Esophagus muscularis mucosa (tissue), 4 donors: ENCODE results near the gene CEP44. TPM values are rescaled to one million over a fixed set of nuclear protein-coding genes. Genes with fewer than 3 reads are reported as not detected.

Experiments
- DNase-seq: peaks from one replicate; pipeline ENCODE4 v3.0.0-alpha.2; 2017; ENCODE audit errors: extremely low spot score
- H3K27ac ChIP-seq, 4 donors: fragments of 200-600 bp; sonication (generic); replicated peaks in 1 of 4; 1 replicate in 3 of 4; 2 replicates in 1 of 4; pipeline ENCODE4 v1.5.1; 2016 to 2019; ENCODE audit warnings: mild to moderate bottlenecking in 1 of 4
- H3K27me3 ChIP-seq, 4 donors: fragments of 200-600 bp; sonication (generic); one replicate each; pipeline versions ENCODE4 v1.5.1 to v1.6.0; 2016 to 2019
- H3K36me3 ChIP-seq, 4 donors: fragments of 200-600 bp; sonication (generic); one replicate each; pipeline ENCODE4 v1.5.1; 2016 to 2019
- H3K4me1 ChIP-seq, 4 donors: fragments of 200-600 bp; sonication (generic); one replicate each; pipeline ENCODE4 v1.5.1; 2016 to 2019
- H3K4me3 ChIP-seq, 4 donors: fragments of 200-600 bp; sonication (generic); 1 replicate in 2 of 4; 2 replicates in 2 of 4; pipeline ENCODE4 v1.5.1; 2016 to 2019; ENCODE audit warnings: mild to moderate bottlenecking in 4 of 4, moderate library complexity in 1 of 4
- H3K9me3 ChIP-seq, 4 donors: fragments of 200-600 bp; sonication (generic); 1 replicate in 3 of 4; 2 replicates in 1 of 4; pipeline ENCODE4 v1.5.1; 2016 to 2019
- CTCF ChIP-seq, 3 experiments: fragments of 200-600 bp in 2 of 3; fragments of 450-650 bp in 1 of 3; sonication (generic) in 2 of 3; IDR thresholded peaks; one replicate each; pipeline ENCODE4 v1.5.1; 2017 to 2019; ENCODE audit warnings: antibody characterized with exemption in 3 of 3, mild to moderate bottlenecking in 2 of 3, moderate library complexity in 1 of 3
- EP300 ChIP-seq: sonication (generic); formaldehyde crosslinking; IDR thresholded peaks from one replicate; pipeline ENCODE4 v1.6.1; 2017; ENCODE audit warnings: antibody characterized with exemption
- POLR2A ChIP-seq: fragments of 450-650 bp; IDR thresholded peaks from one replicate; pipeline ENCODE4 v1.6.1; 2017; ENCODE audit warnings: antibody characterized with exemption, moderate library complexity, mild to moderate bottlenecking, low read depth
- POLR2AphosphoS5 ChIP-seq, 2 donors: sonication (generic); formaldehyde crosslinking; IDR thresholded peaks; one replicate each; pipeline ENCODE4 v1.6.1; 2017; ENCODE audit warnings: antibody characterized with exemption in 2 of 2
- WGBS: methylation state at CpG from one replicate; pipeline ENCODE4 v1.1.5; 2018; 5-methylcytosine and 5-hydroxymethylcytosine counted together
- intact Hi-C: fragments of 100-400 bp; cut with DNase I; formaldehyde crosslinking; loops from one replicate; pipeline ENCODE4 v1.15.1; 2023
- total RNA-seq, 4 donors: library from RNA; depleted of rRNA; stranded (reverse); fragments of >200 nt; gene quantifications; one replicate each; pipeline versions ENCODE4 v1.1.0 to v1.2.1, GENCODE V29; 2016

Gene CEP44
- total RNA-seq, 4 donors from 2014 or later, result 8.1 to 15.8 (median 11.5) TPM

GRCh38 chr4:174380699-174381439 is 97.2 kb downstream of the CEP44 start:
- intact Hi-C loops, result no loop called here
- Histone ChIP-seq H3K4me1 (no peaks in the 10 kb centered on the region), H3K4me3 (no peak overlapping the region), H3K27ac (no peak overlapping the region), H3K36me3 (no peaks in the 10 kb centered on the region), H3K9me3 (no peaks in the 10 kb centered on the region), H3K27me3 (no peaks in the 10 kb centered on the region)
- WGBS, result 87% methylated on average over 9 of the region's 9 CpGs
- DNase-seq, result no peak
- TF ChIP-seq EP300, result no peak
- no peak for TF ChIP-seq POLR2A
- no peak for TF ChIP-seq POLR2AphosphoS5 (IDR thresholded peaks at IDR 0.05)
- TF ChIP-seq CTCF (IDR thresholded peaks at IDR 0.05), result no peak

- no peak overlapping the region for H3K4me3 ChIP-seq
- TF ChIP-seq EP300, result no peak
- no peak for TF ChIP-seq POLR2AphosphoS5 (IDR thresholded peaks at IDR 0.05)
- TF ChIP-seq POLR2A, result no peak
- TF ChIP-seq CTCF (IDR thresholded peaks at IDR 0.05), result no peak
- intact Hi-C loops, result no loop called here
- no peaks in the 10 kb centered on the region for H3K9me3 ChIP-seq
- no peaks in the 10 kb centered on the region for H3K27me3 ChIP-seq
- H3K27ac ChIP-seq, result no peak overlapping the region
- WGBS, result 36% methylated on average over 1 of the region's 1 CpG
- no peaks in the 10 kb centered on the region for H3K36me3 ChIP-seq
- DNase-seq, result no peak
- no peaks in the 10 kb centered on the region for H3K4me1 ChIP-seq
Observed at GRCh38 chr4:174381440-174381800, 97.7 kb downstream of the CEP44 start.

Other genes with a start within 250 kb of the CEP44 start
- gene FBXO8, start 244 bp upstream of the CEP44 start, total RNA-seq, result 10 to 100 TPM; 32.0 to 48.0 (median 45.5) TPM
- gene HPGD, start 238.6 kb downstream of the CEP44 start, total RNA-seq, result 10 to 100 TPM; 20.0 to 63.3 (median 43.2) TPM